Stimulated activated CD8-positive, alpha-beta memory T cell treated with anti-CD3 and anti-CD28 coated beads, Interleukin-4, amount 100 ng/mL, for 1 hour (primary cell): Measurements from ENCODE around the gene WDR70.
"Not testable (repeated sequence)": the region's sequence is repeated elsewhere in the genome, so short reads cannot be mapped to it uniquely, and the experiment has no call there.

Source experiments
- DNase-seq, 2 donors: peaks; one replicate each; pipeline ENCODE4 v3.0.0-alpha.2; 2020; ENCODE audit warnings: low read depth in 2 of 2, low spot score in 1 of 2

WDR70 gene

DNA sequence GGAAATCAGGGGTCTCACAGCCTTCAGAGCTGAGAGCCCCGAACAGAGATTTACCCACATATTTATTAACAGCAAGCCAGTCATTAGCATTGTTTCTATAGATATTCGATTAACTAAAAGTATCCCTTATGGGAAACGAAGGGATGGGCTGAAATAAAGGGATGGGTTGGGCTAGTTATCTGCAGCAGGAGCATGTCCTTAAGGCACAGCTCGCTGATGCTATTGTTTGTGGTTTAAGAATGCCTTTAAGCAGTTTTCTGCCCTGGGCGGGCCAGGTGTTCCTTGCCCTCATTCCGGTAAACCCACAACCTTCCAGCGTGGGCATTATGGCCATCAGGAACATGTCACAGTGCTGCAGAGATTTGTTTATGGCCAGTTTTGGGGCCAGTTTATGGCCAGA is 74.1 kb downstream of the WDR70 start:
- DNase-seq: not testable (repeated sequence)

DNA sequence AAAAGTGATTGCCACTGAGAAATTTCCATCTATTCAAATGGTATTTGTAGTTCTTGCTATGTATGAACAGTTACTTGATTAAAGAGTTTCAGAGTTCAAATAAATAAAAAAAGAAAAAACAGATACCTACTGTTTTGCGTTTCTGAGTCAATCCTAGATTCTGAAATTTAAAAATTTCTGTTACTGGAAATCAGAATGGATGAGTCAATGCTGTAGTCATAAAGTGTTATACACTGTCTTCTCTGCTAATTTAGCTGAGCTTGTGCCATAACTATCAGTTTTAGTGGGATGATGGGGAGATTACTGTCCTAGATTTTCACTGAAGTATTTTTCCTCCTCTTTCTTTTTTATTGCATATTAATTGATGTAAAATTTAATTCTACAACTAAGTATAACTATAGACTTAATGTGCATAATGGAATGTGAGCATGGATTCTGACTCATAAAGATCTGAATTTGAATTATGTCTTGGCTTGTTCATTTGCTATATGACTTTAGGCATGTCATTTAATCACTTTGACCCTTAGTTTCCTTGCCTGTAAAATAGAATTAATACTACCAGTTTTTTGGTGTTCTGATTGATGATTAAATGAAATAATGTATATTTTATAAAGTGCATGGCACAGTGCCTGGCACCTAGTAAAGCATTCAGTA is 75.4 kb downstream of the WDR70 start:
- not testable (repeated sequence) for DNase-seq

- DNase-seq: not testable (repeated sequence)
Measured at GRCh38 chr5:37463191-37464051, 84.3 kb downstream of the WDR70 start.

DNA sequence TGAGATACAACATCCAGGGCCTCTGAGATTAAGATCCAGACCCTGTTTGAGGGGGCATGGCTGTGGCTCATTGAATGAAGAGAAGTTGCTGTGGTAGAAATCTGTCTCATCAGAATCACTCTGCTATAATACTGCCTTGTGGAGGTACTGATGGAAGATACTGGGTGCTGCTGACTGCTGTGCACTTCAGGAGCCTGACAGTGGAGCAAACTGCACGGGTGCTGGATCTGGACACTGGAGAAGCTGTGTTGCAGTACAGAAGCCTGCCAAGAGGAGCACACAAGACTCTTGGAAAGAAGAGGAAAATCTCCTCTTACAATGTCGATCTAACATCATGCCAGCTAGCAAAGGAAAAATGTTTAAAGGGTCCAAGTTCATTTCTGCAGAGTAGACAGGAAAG is 85.5 kb downstream of the WDR70 start:
- DNase-seq: not testable (repeated sequence)

DNA sequence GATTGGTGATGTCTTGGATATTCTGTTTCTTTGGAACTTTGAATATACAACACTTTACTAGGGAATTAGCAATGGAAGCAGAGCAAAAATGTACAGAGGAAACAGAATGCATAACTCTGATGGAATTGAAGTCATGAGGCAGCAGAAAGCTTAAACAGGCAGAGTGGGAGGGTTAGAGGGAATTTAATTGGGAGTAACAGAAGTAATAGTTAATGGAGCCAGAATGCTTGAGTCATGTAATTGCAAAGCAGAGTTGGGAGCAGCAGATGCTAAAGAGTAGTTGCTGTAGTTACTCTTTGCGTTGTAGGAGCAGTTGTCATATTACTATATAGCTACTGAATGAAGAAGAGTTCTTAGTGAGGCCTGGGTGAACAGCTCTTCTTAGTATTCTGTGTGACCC is 90.3 kb downstream of the WDR70 start:
- DNase-seq: not testable (repeated sequence)

DNA sequence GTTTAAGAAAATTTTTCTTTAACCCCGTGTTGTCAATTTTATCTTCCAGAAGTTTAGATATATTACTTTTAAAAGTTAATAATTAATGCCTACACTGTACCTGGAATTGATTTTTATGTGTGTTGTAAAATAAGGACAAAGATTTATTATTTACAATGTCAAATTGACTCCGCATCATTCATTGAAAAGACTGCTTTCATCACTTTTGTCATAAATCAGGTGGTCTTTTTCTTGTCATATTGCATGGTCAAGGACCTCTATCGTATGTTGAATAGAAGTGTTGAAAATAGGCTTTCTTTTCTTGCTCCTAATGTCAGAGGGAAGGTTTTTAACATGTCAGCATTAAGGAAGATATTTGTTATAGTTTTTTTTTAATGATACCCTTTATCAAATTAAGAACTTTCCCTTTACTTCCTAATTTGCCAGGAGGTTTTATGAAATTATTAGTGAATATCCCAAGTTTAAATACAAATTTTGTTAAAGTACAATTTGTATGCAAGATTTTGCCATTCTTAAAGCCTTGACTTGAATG is 92.6 kb downstream of the WDR70 start:
- DNase-seq: no peak

DNA sequence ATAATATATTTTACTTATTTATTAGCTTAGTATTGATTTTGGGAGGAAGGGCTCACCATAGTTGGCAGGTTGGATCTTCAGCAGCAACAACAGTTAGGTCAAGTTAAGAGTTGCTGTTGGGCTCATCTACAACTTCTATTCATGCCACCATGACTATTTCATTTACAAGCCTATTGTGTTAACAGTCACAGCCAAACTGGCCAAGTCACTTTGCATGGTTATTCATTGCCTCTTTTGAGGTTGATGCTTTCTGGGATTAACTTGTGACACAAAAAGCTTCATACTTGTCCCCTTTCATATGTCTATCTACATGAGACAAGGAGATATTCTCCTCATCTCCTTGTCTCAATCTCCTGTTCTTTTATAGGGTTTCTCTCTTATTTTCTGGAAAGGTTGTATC is 98.3 kb downstream of the WDR70 start:
- DNase-seq: no peak

DNA sequence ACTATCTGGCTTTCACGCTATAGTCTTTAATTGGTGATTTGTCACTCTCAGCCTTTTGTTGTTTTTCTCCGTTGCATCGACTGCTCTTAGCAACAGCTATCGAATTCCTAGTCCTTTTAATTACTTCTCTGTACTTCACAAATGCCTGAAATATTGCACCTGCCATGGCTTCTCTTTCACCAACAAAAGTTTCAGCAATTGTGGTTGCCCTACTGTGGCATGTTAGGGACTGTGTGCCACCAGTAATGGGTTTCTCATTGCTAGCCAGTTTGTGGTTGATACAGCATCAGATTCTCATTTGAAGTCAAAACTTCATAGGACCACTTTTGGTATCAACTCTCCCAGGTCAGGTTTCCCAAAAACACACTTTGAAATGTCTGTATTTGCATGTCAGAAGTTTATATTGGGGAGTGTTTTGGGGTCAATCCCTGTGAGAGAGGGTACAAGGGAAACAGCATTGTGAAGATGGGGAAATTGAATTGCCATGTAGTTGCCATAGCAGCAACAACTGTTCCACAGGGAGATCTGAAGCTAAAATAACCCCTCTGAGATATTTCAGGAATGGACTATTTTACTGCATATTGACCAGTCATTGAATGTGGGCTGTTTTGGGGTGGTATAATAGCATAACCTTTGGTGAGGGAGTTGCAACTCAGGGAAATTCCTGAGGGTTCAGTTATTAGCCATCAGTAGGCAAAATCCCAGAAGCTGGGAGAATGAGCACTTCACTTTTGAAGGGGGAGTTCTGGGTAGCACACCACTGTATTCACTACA is 99.2 kb downstream of the WDR70 start:
- no peak for DNase-seq

DNA sequence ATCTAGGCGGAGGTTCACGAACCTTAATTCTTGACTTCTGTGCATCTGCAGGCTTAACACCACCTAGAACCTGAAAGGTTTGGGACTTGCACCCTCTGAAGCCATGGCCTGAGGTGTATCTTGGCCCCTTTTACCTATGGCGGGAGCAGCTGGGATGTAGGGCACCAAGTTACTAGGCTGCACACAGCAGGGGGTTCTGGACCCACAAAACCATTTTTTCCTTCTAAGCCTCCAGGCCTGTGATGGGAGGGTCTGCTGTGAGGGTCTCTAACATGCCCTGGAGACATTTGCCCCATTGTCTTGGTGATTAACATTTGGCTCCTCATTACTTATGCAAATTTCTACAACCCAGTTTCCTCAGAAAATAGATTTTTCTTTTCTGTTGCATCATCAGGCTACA is 102.3 kb downstream of the WDR70 start:
- DNase-seq: not testable (repeated sequence)

- DNase-seq: no peak
Measured at GRCh38 chr5:37490120-37490810, 111.1 kb downstream of the WDR70 start.

- no peak for DNase-seq
Measured at GRCh38 chr5:37490931-37491330, 111.8 kb downstream of the WDR70 start.

DNA sequence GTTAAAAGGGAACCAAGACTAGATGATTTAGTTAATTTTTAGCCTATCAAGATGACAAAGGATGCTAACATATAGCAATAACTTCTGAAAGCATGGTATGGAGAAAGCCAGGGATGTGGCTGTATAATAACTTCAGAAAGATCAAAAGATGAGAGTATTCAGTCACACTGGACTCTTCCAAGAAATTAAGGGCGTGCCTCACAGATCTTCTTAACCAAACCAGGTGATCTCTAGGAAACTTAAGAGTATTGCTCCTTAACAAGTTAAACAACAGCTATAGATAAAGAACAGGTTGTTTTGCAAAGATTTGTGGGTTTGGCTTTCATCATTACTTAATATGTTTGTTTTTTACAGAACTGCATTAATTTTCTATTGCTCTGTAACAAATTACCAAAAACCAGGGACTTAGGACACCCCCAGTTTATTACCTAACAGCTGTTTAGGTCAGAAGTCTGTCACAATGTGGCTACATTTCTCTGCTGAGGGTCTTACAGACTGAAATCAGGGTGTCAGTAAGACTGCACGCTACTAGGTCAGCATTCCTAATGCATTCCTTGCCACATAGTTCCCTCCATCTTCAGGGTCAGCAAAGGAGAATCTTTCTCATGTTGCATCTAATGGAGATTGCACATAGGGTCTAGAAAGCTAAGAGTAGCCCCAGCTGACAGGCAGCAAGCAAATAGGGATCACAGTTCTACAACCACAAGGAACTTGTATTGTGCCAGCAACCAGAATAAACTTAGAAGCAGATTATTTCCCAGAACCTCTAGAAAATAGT is 113.8 kb downstream of the WDR70 start:
- no peak for DNase-seq

DNA sequence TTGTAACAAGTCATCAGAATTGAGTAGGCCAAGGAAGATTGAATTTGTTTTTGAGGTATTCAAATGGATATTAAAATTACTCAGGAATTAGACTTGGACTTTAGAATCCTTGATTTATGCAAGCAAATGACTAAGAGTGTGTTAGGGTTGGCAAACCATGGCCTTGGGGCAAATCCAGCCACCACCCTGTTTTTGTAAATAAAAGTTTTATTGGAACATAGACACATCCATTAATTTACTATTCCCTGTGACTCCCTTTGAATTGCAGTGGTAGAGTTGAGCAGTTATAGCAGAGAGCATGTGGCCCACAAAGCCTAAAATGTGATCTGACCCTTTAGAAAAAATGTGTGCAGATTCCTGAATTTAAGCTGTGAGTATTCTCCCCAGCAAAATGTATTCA is 115.6 kb downstream of the WDR70 start:
- DNase-seq: no peak

DNA sequence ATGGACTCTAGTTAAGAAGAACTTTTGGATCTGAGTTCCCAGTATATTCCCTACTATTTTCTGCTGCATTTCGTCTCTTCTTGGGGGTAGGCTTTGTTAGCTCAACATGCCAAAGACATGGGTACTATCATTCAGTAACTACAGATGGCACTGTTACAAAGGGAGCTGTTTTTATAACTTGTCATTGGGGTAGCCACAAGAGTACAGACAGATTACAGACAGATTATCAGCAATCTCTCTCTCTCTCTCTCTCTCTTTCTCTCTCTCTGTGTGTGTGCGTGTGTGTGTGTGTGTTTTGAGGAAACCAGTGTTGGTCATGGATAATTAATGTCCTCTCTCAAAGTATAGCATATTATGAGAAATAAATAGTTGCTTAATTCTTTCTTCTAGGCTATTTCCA is 116.1 kb downstream of the WDR70 start:
- DNase-seq: no peak

DNA sequence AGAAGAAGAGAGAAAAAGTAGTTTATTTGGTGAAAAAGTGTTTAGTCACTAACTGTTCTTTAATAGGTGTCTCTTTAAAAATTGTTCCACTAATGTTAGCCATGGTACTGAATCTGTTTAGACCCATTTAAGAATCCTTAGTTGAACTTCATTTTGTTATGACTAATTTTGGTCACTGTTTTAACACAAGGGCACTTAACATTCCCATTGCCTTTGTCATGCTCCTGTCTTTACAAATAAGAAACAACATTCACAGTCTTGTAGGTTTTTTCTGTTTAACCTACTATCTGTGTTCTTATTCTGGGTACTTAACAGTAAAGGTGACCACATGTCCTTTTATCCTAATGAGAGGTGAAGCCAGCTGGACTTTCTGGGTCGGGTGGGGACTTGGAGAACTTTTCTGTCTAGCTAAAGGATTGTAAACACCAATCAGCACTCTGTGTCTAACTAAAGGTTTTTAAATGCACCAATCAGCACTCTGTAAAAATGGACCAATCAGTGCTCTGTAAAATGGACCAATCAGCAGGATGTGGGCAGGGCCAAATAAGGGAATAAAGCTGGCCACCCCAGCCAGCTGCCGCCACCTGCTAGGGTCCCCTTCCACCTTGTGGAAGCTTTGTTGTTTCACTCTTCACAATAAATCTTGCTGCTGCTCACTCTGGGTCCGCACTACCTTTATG is 116.7 kb downstream of the WDR70 start:
- DNase-seq: no peak

GRCh38 chr5:37496902-37497445 is 117.9 kb downstream of the WDR70 start:
- no peak for DNase-seq

DNA sequence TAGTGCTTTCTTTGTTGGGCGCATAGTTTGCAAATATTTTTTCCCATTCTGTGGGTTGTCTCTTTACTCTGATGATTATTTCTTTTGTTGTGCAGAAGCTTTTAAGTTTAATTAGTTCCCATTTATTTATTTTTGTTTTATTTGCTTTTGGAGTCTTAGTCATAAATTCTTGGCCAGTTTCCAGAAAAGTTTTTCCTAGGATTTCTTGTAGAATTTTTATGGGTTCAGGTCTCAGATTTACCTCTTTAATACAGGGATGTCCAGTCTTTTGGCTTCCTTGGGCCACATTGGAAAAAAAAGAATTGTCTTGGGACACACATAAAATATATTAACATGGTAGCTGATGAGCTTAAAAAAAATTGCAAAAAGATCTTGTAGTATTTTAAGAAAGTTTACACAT is 122.0 kb downstream of the WDR70 start:
- no peak for DNase-seq

- DNase-seq: no peak
Measured at GRCh38 chr5:37506241-37506640, 127.1 kb downstream of the WDR70 start.

DNA sequence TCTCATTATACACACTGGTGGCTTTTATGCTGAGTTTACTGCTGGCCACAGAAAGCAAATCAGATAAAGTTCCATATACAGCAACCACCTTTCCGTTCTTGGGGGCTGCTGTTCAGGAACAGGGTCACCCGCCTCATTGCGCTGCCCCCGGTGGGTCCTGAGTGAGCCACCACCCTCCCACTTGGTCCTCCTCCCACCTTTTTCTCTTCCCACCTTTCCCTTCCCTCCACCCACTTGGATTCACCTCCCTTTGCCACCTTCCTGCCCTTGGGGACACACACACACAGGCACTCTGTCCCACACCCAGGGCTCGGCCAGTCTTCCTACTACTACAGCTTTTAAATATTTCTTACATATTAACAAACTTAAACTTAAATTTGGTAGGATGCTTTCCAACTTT is 127.6 kb downstream of the WDR70 start:
- DNase-seq: no peak
